Uterus (tissue), 2 donors: ENCODE results near the gene NHS.

Experiments
- POLR2A ChIP-seq, 2 donors: fragments of 450-650 bp; IDR thresholded peaks; one replicate each; pipeline ENCODE4 v1.6.1; 2016; ENCODE audit warnings: antibody characterized with exemption in 2 of 2, mild to moderate bottlenecking in 1 of 2, moderate library complexity in 1 of 2
- TF ChIP-seq, protein P1 (sequence below), 4 experiments: fragments of 200-600 bp in 2 of 4; fragments of 450-650 bp in 2 of 4; sonication (generic) in 2 of 4; IDR thresholded peaks; one replicate each; pipeline ENCODE4 v1.5.1; 2016 to 2019; ENCODE audit warnings: antibody characterized with exemption in 4 of 4, mild to moderate bottlenecking in 2 of 4, moderate library complexity in 1 of 4

DNA sequence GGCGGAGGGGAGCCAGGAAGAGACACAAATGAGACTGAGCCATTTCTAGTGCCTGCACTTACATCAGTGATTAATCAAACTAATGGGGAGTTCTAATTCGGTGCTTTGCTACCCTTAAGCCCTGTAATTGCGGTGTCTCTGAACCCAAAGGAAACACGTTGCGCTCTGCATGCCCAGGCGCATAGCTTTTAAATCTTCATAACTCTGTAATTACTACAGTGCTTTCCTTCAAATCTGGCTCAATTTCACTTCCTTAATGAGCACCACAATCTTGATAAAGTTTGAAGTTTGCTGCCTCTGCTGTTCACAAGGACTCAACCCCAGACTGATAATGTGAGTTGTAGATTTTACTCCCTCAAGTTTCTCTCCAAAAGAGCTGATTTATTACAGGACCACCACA is 5.7 kb upstream of the NHS start:
- TF ChIP-seq, protein P1, sequence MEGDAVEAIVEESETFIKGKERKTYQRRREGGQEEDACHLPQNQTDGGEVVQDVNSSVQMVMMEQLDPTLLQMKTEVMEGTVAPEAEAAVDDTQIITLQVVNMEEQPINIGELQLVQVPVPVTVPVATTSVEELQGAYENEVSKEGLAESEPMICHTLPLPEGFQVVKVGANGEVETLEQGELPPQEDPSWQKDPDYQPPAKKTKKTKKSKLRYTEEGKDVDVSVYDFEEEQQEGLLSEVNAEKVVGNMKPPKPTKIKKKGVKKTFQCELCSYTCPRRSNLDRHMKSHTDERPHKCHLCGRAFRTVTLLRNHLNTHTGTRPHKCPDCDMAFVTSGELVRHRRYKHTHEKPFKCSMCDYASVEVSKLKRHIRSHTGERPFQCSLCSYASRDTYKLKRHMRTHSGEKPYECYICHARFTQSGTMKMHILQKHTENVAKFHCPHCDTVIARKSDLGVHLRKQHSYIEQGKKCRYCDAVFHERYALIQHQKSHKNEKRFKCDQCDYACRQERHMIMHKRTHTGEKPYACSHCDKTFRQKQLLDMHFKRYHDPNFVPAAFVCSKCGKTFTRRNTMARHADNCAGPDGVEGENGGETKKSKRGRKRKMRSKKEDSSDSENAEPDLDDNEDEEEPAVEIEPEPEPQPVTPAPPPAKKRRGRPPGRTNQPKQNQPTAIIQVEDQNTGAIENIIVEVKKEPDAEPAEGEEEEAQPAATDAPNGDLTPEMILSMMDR (IDR thresholded peaks at IDR 0.05), result no peak
- no peak for TF ChIP-seq POLR2A (IDR thresholded peaks at IDR 0.05)
